IMR-90 (cell line): ENCODE data around the gene MAPK8IP3. TPM values are rescaled to one million over a fixed set of nuclear protein-coding genes. Genes with fewer than 3 reads are reported as not detected.

ENCODE experiments used
- ATAC-seq: fragments of 200-7000 bp; cut with Tn5 transposase; 2 replicates; pipeline ENCODE4 v1.9.1; 2020; ENCODE audit warnings: low read depth, mild to moderate bottlenecking, moderate library complexity
- Bru-seq: library from RNA; stranded (reverse); fragments of 400-500 nt; gene quantifications from one replicate; lab custom pipeline; 2021; lab: Mats Ljungman, UMichigan
- BruChase-seq, 2 experiments: library from RNA; stranded (reverse); fragments of 400-500 nt; gene quantifications; one replicate each; lab custom pipeline; 2021; lab: Mats Ljungman, UMichigan
- BruUV-seq: library from RNA; stranded (reverse); fragments of 400-500 nt; replicated peaks from 2 replicates; lab custom pipeline; 2021; lab: Mats Ljungman, UMichigan
- CTCF ChIA-PET: fragments of 300-600 bp; formaldehyde crosslinking; extraction: SDS; loops from one replicate; lab custom pipeline; 2021; ENCODE audit warnings: antibody characterized with exemption; lab: Yijun Ruan, JAX
- POLR2A ChIA-PET: fragments of 300-600 bp; sonication (Branson Sonifier 250); formaldehyde crosslinking; loops from one replicate; lab custom pipeline; 2022; ENCODE audit warnings: antibody characterized with exemption; ENCODE audit not compliant: unreplicated experiment; lab: Charles Lee
- DNase-seq: peaks from one replicate; pipeline ENCODE4 v3.0.0; 2013
- H2AFZ ChIP-seq: replicated peaks from 2 replicates; pipeline ENCODE3; 2013; ENCODE audit warnings: low read length, mild to moderate bottlenecking; ENCODE audit not compliant: poor library complexity
- H2AK5ac ChIP-seq: 2 replicates; pipeline ENCODE4 v1.6.1; 2013; ENCODE audit warnings: low read depth, low read length, inconsistent platforms
- H2AK9ac ChIP-seq: replicated peaks from 2 replicates; pipeline ENCODE3; 2013; ENCODE audit warnings: mild to moderate bottlenecking, low read depth, low read length, moderate library complexity; ENCODE audit not compliant: poor library complexity
- H2BK120ac ChIP-seq: 2 replicates; pipeline ENCODE4 v1.6.1; 2013; ENCODE audit warnings: low read depth, low read length, inconsistent platforms
- H2BK15ac ChIP-seq: 3 replicates; pipeline ENCODE4 v1.6.1; 2013; ENCODE audit warnings: low read depth, low read length, inconsistent platforms
- H2BK20ac ChIP-seq: 2 replicates; pipeline ENCODE4 v1.6.1; 2013; ENCODE audit warnings: low read depth, mild to moderate bottlenecking, inconsistent platforms, low read length, moderate library complexity
- H2BK5ac ChIP-seq: 2 replicates; pipeline ENCODE4 v1.6.1; 2013; ENCODE audit warnings: mild to moderate bottlenecking, low read depth, low read length, inconsistent platforms; ENCODE audit not compliant: poor library complexity, severe bottlenecking
- H3K14ac ChIP-seq: replicated peaks from 2 replicates; pipeline ENCODE4 v1.6.1; 2013; ENCODE audit warnings: low read depth, low read length, inconsistent platforms
- H3K18ac ChIP-seq: 2 replicates; pipeline ENCODE4 v1.6.1; 2013; ENCODE audit warnings: low read depth, low read length, control low read depth
- H3K23ac ChIP-seq: 2 replicates; pipeline ENCODE4 v1.6.1; 2013; ENCODE audit warnings: low read depth, low read length, inconsistent platforms
- H3K27ac ChIP-seq: 2 replicates; pipeline ENCODE4 v1.5.1; 2013; ENCODE audit warnings: mild to moderate bottlenecking, control low read depth, low read length; ENCODE audit not compliant: insufficient read depth
- H3K27me3 ChIP-seq: 2 replicates; pipeline ENCODE4 v1.6.1; 2013; ENCODE audit warnings: low read length; ENCODE audit not compliant: control insufficient read depth, insufficient read depth
- H3K36me3 ChIP-seq: 2 replicates; pipeline ENCODE4 v1.6.1; 2013; ENCODE audit warnings: low read length, mixed read lengths; ENCODE audit not compliant: control insufficient read depth, insufficient read depth
- H3K4ac ChIP-seq: 2 replicates; pipeline ENCODE4 v1.6.1; 2013; ENCODE audit warnings: low read depth, low read length, inconsistent platforms
- H3K4me1 ChIP-seq: 2 replicates; pipeline ENCODE4 v1.6.1; 2013; ENCODE audit warnings: low read length, mixed read lengths; ENCODE audit not compliant: control insufficient read depth, insufficient read depth
- H3K4me2 ChIP-seq: 2 replicates; pipeline ENCODE4 v1.6.1; 2013; ENCODE audit warnings: low read depth, mild to moderate bottlenecking, control low read depth, low read length, moderate library complexity
- H3K4me3 ChIP-seq: 2 replicates; pipeline ENCODE4 v1.5.1; 2013; ENCODE audit warnings: low read depth, mild to moderate bottlenecking, control low read depth, low read length, moderate library complexity; ENCODE audit not compliant: insufficient read depth
- H3K56ac ChIP-seq: 2 replicates; pipeline ENCODE4 v1.6.1; 2013; ENCODE audit warnings: low read length, inconsistent platforms; ENCODE audit not compliant: insufficient read depth; ENCODE audit errors: extremely low read depth
- H3K79me1 ChIP-seq, 2 experiments: 2 replicates each; pipeline ENCODE4 v1.6.1; 2013; ENCODE audit warnings: low read length in 2 of 2, inconsistent platforms in 1 of 2, low read depth in 1 of 2
- H3K9ac ChIP-seq: 2 replicates; pipeline ENCODE4 v1.6.1; 2013; ENCODE audit warnings: low read depth, low read length, control low read depth
- H3K9me1 ChIP-seq: 2 replicates; pipeline ENCODE4 v1.6.1; 2013; ENCODE audit warnings: low read length, inconsistent platforms; ENCODE audit not compliant: insufficient read depth
- H3K9me3 ChIP-seq: 2 replicates; pipeline ENCODE4 v1.6.1; 2013; ENCODE audit warnings: low read length; ENCODE audit not compliant: control insufficient read depth, insufficient read depth
- H4K20me1 ChIP-seq: 2 replicates; pipeline ENCODE4 v1.6.1; 2013; ENCODE audit warnings: low read length, inconsistent platforms; ENCODE audit not compliant: insufficient read depth
- H4K5ac ChIP-seq: 2 replicates; pipeline ENCODE4 v1.6.1; 2013; ENCODE audit warnings: mild to moderate bottlenecking, low read depth, low read length, control low read depth
- H4K8ac ChIP-seq, 2 experiments: 2 replicates each; pipeline ENCODE4 v1.6.1; 2013; ENCODE audit warnings: low read depth in 2 of 2, low read length in 2 of 2, control low read depth in 1 of 2, inconsistent platforms in 1 of 2
- H4K91ac ChIP-seq: 2 replicates; pipeline ENCODE4 v1.6.1; 2013; ENCODE audit warnings: low read depth, low read length, inconsistent platforms; ENCODE audit not compliant: insufficient read depth
- CEBPB ChIP-seq: IDR thresholded peaks from 2 replicates; pipeline ENCODE4 v1.6.1; 2012; ENCODE audit warnings: low read depth, low read length, improper control_type of control experiment
- CHD1 ChIP-seq: IDR thresholded peaks from 2 replicates; pipeline ENCODE4 v1.6.1; 2012; ENCODE audit warnings: low read depth, low read length, improper control_type of control experiment
- FOS ChIP-seq: fragments of 150-350 bp; IDR thresholded peaks from 2 replicates; pipeline ENCODE4 v1.6.1; 2016; ENCODE audit warnings: low read depth, low read length
- MAZ ChIP-seq: IDR thresholded peaks from 2 replicates; pipeline ENCODE4 v1.6.1; 2012; ENCODE audit warnings: low read depth, mild to moderate bottlenecking, low read length, improper control_type of control experiment, moderate library complexity, borderline replicate concordance
- RAD21 ChIP-seq: IDR thresholded peaks from 2 replicates; pipeline ENCODE4 v1.6.1; 2012; ENCODE audit warnings: low read length, improper control_type of control experiment
- WGBS, 2 experiments: methylation state at CpG; one replicate each; pipeline versions ENCODE4 v1.1.5 to v1.1.7; 2013; ENCODE audit warnings: missing lambda C conversion rate in 2 of 2; ENCODE audit not compliant: insufficient read length in 1 of 2; ENCODE audit errors: extremely low coverage in 2 of 2; 5-methylcytosine and 5-hydroxymethylcytosine counted together
- dilution Hi-C: fragments of 300-500 bp; cut with HindIII; formaldehyde crosslinking; loops from one replicate; pipeline ENCODE4 v1.14.3; 2018; ENCODE audit warnings: low sequenced_read_pairs; ENCODE audit not compliant: unreplicated experiment
- in situ Hi-C: fragments of 300-500 bp; cut with MboI; formaldehyde crosslinking; loops from 3 replicates; pipeline ENCODE4 v1.14.3; 2019; ENCODE audit warnings: low sequenced_read_pairs, inconsistent platforms, mixed read lengths
- intact Hi-C: fragments of 100-400 bp; cut with micrococcal nuclease; formaldehyde crosslinking; loops from 2 replicates; pipeline ENCODE4 v1.10.0; 2022
- long read RNA-seq: library from polyadenylated mRNA; unstranded; transcript quantifications from one replicate; pipeline ENCODE4 v2.0.0, GENCODE V29; 2021; ENCODE audit not compliant: unreplicated experiment
- polyA plus RNA-seq, 3 experiments: library from polyadenylated mRNA; depleted of rRNA; stranded (reverse); fragments of >200 nt; gene quantifications; 2 replicates each; pipeline ENCODE4 v1.2.3, GENCODE V29; 2012; ENCODE audit warnings: low replicate concordance in 1 of 3
- total RNA-seq: library from RNA; depleted of rRNA; stranded (reverse); fragments of >200 nt; gene quantifications from 2 replicates; pipeline ENCODE4 v1.2.3, GENCODE V29; 2012; rRNA removed
- TF ChIP-seq, protein P1 (sequence below): fragments of 150-350 bp; IDR thresholded peaks from 2 replicates; pipeline ENCODE4 v1.6.1; 2017; ENCODE audit warnings: mild to moderate bottlenecking, antibody characterized with exemption, low read length, low read depth
- TF ChIP-seq, protein P2 (sequence below): fragments of 150-350 bp; IDR thresholded peaks from 2 replicates; pipeline ENCODE4 v1.6.1; 2016; ENCODE audit warnings: low read depth, mild to moderate bottlenecking, low read length, moderate library complexity, borderline replicate concordance

MAPK8IP3 gene, protein sequence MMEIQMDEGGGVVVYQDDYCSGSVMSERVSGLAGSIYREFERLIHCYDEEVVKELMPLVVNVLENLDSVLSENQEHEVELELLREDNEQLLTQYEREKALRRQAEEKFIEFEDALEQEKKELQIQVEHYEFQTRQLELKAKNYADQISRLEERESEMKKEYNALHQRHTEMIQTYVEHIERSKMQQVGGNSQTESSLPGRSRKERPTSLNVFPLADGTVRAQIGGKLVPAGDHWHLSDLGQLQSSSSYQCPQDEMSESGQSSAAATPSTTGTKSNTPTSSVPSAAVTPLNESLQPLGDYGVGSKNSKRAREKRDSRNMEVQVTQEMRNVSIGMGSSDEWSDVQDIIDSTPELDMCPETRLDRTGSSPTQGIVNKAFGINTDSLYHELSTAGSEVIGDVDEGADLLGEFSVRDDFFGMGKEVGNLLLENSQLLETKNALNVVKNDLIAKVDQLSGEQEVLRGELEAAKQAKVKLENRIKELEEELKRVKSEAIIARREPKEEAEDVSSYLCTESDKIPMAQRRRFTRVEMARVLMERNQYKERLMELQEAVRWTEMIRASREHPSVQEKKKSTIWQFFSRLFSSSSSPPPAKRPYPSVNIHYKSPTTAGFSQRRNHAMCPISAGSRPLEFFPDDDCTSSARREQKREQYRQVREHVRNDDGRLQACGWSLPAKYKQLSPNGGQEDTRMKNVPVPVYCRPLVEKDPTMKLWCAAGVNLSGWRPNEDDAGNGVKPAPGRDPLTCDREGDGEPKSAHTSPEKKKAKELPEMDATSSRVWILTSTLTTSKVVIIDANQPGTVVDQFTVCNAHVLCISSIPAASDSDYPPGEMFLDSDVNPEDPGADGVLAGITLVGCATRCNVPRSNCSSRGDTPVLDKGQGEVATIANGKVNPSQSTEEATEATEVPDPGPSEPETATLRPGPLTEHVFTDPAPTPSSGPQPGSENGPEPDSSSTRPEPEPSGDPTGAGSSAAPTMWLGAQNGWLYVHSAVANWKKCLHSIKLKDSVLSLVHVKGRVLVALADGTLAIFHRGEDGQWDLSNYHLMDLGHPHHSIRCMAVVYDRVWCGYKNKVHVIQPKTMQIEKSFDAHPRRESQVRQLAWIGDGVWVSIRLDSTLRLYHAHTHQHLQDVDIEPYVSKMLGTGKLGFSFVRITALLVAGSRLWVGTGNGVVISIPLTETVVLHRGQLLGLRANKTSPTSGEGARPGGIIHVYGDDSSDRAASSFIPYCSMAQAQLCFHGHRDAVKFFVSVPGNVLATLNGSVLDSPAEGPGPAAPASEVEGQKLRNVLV (N-terminal part only)
- 15.6 and 17.0 TPM in 2 replicates for total RNA-seq
- polyA plus RNA-seq (2012; rRNA removed): 69.1 and 73.0 TPM in 2 replicates
- 25.0 and 27.7 TPM in 2 replicates for polyA plus RNA-seq (2012; cell fraction: cytosol; rRNA removed)
- 694 and 1,175 TPM in 2 replicates for polyA plus RNA-seq (2012; cell fraction: nucleus; rRNA removed; ENCODE audit: low replicate concordance)
- Bru-seq, nascent RNA: percentile 67 among the genes with signal in this experiment
- BruChase-seq, experiment 1, labeled RNA remaining after a 6-hour chase: percentile 84 among the genes with signal in this experiment
- BruChase-seq, experiment 2, labeled RNA remaining after a 2-hour chase: percentile 79 among the genes with signal in this experiment
- long read RNA-seq, partial matches to known transcripts: 6 of 31 reads
- long read RNA-seq, other reads (novel, unspliced or antisense): 25 of 31 reads

DNA sequence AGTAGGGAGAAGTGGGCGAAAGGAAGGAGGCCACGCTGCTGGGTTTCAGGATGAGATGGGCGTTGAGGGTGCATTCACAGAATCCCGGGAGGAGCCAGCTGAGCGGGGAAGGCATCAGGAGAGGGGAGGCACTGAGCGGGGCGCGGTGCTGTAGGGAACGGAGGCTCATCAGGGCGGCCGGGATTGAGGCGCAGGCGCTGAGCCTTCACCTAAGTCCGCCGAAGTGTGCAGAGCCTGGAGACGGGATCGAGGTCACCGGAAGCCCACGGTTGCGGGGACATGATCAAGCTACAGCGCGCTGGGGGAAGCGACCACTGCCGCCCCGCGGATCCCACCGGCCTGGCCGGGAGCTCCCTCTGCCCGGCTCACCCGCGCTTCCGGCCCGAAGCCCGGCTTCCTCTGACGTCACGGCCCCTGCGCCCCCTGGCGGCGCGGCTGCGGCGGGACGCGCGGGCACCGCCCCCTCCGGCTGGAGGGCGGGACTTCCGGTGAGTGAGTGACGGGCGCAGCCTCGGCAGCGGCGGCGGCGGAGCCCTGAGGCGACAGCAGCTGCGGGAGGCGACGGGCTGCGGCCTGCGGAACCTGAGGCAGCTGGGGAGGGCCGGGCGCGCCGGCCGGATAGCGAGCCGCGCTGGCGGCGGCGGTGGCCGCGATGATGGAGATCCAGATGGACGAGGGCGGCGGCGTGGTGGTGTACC lies at the start of gene MAPK8IP3:
MAPK8IP3 (plus strand) TSS at position 508 of the 698 bp plus-strand sequence; CDS start at position 653, 145 bp downstream.
- 0% methylated on average over 55 of the region's 79 CpGs; no CpG with 5 or more reads in 1 of the 2 experiments for WGBS, 2 experiments
- Histone ChIP-seq H3K79me1 (peaks cover 7 to 51% of the 10 kb centered on the region in 2 experiments; a peak in 3 of 4 replicates), H2BK20ac (no peak within 1 kb of the TSS), H3K27ac (peak within 1 kb of the TSS; percentile 88), H3K14ac (peak within 1 kb of the TSS; percentile 100), H3K9me3 (no peaks in the 10 kb centered on the region), H3K4ac (peak within 1 kb of the TSS; percentile 99), H4K20me1 (peaks cover 44% of the 10 kb centered on the region), H3K27me3 (no peaks in the 10 kb centered on the region), H3K9me1 (peaks cover 20% of the 10 kb centered on the region; the same call in 1 of the 2 replicates), H2AFZ (peak within 1 kb of the TSS; percentile 96), H3K23ac (peak within 1 kb of the TSS; percentile 100), H3K56ac (peak within 1 kb of the TSS; percentile 84), H3K4me2 (peak within 1 kb of the TSS; percentile 99), H3K36me3 (peaks cover 6% of the 10 kb centered on the region), H4K8ac (peak within 1 kb of the TSS; percentile 63 to 100), H3K4me3 (peak within 1 kb of the TSS; percentile 94), H2AK5ac (peak within 1 kb of the TSS; percentile 96), H2BK15ac (no peak within 1 kb of the TSS; the same call in 2 of the 3 replicates), H2AK9ac (peak within 1 kb of the TSS; percentile 98), H4K5ac (peak within 1 kb of the TSS; percentile 62), H2BK5ac (peak within 1 kb of the TSS; percentile 86), H3K9ac (peak within 1 kb of the TSS; percentile 97), H2BK120ac (peak within 1 kb of the TSS; percentile 84), H3K18ac (peak within 1 kb of the TSS; percentile 55), H4K91ac (peak within 1 kb of the TSS; percentile 83), H3K4me1 (peaks cover 14% of the 10 kb centered on the region)
- CTCF ChIA-PET: interaction anchor here (0.6 to 1.3 kb wide), 8 partner anchors 14 to 67 kb away, joined by 3 to 7 read pairs (median 4); partner anchors contain the start of genes EME2 and MRPS34
- peak; percentile 82 for DNase-seq
- in situ Hi-C loops (no loop called here), intact Hi-C loops (loop anchor here (5.0 kb wide), 2 partner anchors 94 to 214 kb away; partner anchors contain the start of genes CRAMP1, IFT140 and TELO2), dilution Hi-C loops (no loop called here)
- peak; percentile 79 for ATAC-seq
- BruUV-seq: no TSS peak
- POLR2A ChIA-PET: interaction anchor here (0.9 to 1.3 kb wide), 2 partner anchors 24 to 27 kb away, joined by 3 to 10 read pairs; no protein-coding TSS in a partner anchor
- TF ChIP-seq, protein P1, sequence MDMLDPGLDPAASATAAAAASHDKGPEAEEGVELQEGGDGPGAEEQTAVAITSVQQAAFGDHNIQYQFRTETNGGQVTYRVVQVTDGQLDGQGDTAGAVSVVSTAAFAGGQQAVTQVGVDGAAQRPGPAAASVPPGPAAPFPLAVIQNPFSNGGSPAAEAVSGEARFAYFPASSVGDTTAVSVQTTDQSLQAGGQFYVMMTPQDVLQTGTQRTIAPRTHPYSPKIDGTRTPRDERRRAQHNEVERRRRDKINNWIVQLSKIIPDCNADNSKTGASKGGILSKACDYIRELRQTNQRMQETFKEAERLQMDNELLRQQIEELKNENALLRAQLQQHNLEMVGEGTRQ: 0 out of 2 replicates have a peak, but pooled peaks have one; percentile 21
- TF ChIP-seq FOS (no peak), MAZ (peak; percentile 88; the same call in 1 of the 2 replicates), RAD21 (no peak), CEBPB (no peak), CHD1 (peak; percentile 26; the same call in 1 of the 2 replicates)
- TF ChIP-seq, protein P2, sequence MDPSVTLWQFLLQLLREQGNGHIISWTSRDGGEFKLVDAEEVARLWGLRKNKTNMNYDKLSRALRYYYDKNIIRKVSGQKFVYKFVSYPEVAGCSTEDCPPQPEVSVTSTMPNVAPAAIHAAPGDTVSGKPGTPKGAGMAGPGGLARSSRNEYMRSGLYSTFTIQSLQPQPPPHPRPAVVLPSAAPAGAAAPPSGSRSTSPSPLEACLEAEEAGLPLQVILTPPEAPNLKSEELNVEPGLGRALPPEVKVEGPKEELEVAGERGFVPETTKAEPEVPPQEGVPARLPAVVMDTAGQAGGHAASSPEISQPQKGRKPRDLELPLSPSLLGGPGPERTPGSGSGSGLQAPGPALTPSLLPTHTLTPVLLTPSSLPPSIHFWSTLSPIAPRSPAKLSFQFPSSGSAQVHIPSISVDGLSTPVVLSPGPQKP: 0 out of 2 replicates have a peak, but pooled peaks have one; percentile 21
